Fibroblast of peridontal ligament (primary cell): ENCODE data around the gene SIRPA.
"Not testable (repeated sequence)": the region's sequence is repeated elsewhere in the genome, so short reads cannot be mapped to it uniquely, and the experiment has no call there.

Source experiments
- DNase-seq: peaks from one replicate; pipeline ENCODE4 v3.0.0-alpha.2; 2010; ENCODE audit errors: extremely low read depth

SIRPA gene

DNA sequence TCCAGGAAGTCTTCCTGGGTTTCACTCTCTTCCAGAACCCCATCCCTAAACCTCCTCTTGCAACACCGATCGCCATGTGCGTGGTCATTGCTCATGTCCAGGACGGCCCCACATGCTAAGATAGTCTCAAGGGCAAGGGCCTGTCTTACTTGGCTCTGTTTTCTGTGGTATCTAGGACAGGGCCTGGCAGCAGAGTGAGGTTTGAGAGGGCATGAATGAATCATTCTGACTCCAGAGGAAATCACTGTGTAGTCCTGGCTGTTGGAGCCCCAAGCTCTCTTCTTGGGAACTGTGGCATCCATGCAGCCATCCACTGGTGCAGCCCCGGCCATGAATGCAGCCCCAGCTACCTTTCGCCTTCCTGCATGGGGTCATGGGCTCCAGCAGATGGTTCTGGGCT, 12.4 kb downstream of the SIRPA start:
- peak; percentile 42 for DNase-seq

- no peak for DNase-seq
These were observed 13.0 kb downstream of the SIRPA start for GRCh38 chr20:1908191-1908590.

- no peak for DNase-seq
These were observed 13.9 kb downstream of the SIRPA start for GRCh38 chr20:1909097-1909496.

DNA sequence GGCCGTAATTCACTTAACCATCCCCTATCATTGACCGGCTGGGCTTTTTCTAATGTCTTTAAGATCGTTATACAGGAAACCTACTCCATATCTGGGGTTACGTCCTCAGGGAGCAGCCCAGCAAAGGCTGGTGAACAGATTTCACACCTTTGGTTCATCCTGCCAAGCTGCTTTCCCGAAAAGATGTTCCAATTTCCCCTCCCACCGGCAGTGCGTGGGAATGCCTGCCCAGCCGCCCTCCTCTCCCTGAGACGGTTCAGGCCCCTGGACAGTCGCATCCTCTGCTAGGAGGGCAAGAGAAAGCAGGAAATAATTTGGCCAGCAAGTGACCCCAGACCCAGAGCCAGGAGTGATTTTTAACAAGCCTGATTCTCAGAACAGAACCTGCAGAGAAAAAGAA, 16.3 kb downstream of the SIRPA start:
- no peak for DNase-seq

- DNase-seq = no peak
These were observed 16.8 kb downstream of the SIRPA start for GRCh38 chr20:1912053-1912452.

DNA sequence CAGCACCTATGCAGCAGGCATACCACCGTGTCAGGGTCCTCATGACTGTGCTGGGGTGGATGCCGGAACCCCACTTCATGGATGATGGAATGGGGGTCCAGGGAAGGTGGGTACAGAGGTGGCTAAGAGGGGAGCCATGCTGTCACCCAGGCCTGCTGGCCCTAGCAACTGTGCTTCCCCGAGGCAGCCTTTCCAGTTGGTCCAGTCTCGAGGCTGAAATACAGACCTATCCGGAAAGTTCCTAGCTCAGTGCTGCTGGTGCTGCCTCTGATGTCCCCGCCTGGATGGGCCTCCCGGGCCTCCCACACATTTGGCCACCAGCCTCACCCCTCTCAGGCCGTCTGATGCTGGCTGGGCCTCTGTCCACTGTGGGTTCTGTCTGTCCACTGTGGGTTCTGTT, 17.4 kb downstream of the SIRPA start:
- DNase-seq = no peak

GRCh38 chr20:1915233-1915632, 20.0 kb downstream of the SIRPA start:
- DNase-seq = not testable (repeated sequence)

DNA sequence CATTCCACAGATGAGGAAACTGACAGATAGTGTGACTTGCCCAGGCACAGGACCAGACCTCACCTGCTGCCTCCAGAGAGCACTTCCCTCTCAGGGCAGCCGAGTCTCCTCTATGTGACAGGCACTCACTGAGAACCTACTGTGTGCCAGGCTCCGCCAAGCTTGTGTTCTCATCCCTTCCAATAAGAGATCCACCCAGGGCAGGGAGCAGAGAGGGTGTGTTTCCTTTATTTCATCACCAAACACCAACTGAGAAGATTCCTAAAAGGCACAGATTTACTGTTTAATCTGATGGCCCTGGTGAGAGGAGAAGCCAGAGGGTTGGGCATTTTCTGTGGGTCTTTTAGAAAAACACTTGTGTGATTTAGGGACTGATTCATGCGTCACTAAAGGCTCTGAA, 20.5 kb downstream of the SIRPA start:
- no peak for DNase-seq

- DNase-seq = no peak
These were observed 22.6 kb downstream of the SIRPA start for GRCh38 chr20:1917786-1918185.

- no peak for DNase-seq
These were observed 23.4 kb downstream of the SIRPA start for GRCh38 chr20:1918491-1919165.

DNA sequence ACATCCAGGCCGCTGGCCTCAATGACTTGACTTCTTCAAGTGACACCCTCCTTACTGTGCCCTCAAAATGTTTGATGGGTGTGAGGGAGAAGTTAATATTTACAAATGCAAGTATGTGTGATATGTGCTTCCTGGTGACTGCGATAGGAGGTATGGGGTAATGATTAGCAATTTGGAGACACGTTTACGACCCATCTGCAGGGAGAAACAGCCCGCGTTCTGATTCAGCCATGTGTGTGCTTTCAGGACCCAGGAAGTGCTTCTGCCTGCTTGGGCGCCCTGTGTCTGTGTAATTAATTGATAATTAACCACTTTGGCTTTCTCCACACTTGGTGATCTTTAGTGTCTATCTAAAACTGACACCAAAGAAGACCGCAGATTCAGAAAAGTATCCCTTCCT, 25.0 kb downstream of the SIRPA start:
- no peak for DNase-seq

DNA sequence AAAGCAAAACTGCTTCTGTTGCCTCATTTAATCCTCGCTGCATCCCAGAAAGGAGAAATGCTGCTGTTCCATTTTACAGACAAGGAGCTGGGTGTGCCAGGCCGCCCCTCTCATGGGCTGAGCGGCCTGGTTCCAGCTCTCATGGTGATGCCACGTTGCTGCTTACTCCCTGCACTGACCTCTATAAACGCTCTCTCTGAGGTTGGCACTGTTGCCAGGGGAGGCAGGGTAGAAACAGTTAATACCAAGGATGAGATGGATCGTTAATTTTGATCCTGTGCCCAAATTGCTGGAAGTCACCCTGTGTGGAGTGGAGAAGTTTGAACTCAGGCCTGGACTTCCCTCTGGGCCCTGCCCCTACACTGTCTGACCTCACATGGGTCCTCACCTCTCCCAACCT, 25.6 kb downstream of the SIRPA start:
- no peak for DNase-seq

GRCh38 chr20:1921985-1922384, 26.8 kb downstream of the SIRPA start:
- not testable (repeated sequence) for DNase-seq

DNA sequence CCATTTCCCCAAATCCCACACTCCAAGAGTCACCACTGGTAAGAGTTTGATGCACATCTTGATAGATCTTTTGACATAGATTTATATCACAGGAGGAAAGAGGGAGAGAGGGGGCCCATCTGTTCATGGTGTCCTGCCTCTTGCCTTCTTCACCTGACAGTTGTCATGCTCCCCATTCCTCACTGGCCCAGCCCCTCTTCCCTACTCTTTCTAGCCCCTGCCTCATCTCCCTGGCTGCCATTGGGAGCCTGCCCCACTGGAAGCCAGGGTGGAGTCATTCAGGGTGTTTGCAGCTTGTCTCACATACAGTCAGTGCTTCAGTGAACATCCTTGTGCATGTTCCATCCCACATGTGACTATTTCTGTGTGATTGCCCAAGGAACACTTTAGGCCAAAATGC, 27.6 kb downstream of the SIRPA start:
- no peak for DNase-seq

DNA sequence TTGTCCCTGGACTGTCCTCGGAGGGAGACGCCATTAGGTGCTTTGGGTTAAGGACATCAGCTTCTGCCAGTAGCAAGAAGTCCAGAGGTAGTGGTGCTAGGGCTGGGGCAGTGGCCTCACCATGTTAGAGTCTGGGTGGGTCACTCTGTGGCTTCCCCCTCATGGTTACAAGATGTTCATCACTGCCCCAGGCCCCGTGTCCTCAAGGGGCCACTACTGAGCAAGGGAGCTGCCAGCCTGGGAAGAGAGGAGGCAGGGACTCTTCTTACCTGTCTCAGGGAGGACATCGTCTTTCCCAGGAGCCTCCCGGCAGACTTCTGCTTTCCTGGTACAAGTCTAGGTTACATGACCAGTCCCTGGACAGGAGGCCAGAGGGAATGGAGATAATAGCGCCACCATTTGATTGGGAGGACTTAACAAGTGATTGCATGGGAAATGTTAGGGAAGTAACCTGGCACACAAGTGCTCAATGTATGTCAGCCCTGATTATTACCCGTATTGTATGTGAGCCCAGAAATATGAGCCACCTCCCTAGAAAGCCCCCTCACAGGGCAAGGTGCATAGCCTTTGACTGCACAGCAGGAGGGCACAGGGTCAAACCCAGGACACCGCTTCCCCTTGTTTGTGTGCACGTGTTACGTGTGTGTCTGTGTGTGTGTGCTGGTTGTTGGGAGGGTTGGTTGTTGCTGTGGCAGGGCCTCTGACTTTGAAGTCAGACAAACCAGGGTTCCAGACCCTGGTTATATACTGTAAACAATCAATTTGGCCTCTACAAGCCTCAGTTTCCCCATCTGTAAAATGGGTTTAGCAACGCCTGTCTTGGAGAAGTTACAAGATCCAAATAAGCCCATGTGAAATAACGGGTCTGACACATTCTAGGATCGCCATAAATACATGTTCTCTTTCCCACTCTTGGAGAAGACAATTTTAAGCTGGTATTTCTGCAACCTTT, 30.0 kb downstream of the SIRPA start:
- DNase-seq = no peak

DNA sequence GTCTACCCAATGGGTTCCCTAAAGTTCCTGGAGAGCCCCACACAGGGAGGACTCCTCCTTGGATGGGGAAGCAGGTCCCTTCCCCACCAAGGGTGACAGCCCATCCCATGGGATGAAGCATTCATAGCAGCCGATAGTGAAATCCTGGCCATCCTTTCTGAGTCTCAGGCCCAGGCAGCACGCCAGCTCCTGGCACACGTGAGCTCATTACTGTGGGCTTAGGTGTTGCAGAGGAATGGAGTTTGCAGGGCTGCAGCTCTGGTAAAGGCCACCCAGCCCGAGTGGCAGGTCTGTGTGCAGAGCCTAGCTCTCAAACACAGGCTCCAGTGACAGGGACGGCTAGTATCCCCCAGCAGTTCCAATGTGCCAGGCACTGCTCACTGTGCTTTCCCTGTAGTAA, 31.0 kb downstream of the SIRPA start:
- no peak for DNase-seq

DNA sequence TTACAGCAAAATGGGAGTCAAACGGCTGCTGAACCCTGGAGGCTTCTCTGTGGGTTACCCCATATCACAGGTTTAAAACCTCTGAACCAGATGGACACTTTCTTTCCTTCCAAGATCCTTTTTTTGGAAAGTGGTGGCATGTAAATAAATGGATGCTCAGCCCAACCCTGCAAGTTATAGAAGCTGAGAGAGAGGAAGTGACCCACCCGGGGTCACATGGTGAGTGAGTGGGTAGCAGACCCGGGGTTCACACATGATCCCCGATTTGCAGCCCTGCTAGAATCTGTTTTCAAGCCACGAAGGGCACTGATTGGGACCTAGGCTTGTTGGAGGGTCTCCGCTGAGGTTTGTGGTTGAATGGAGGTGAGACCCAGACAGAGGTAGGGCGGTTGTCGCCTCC, 32.0 kb downstream of the SIRPA start:
- DNase-seq = no peak

GRCh38 chr20:1928154-1928553, 32.9 kb downstream of the SIRPA start:
- DNase-seq = no peak

DNA sequence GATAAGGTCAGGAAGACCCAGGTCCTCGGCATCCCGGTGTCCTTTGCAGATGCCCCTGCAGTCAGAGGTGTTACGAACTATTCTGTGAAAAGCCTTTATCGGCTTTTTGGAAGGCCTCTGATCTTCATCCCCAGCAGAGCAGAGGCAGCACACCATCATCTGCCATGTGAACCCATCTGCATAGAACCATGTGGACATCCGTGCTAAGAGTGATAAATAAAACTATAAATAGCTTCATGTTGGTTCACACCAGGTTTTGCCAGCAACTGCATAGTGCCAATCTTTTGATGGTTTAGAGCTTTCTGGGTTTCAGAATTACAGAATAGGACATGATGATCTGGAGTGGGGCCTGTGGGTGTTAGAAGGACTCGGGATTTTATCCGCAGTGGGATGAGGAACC, 33.6 kb downstream of the SIRPA start:
- no peak for DNase-seq

DNA sequence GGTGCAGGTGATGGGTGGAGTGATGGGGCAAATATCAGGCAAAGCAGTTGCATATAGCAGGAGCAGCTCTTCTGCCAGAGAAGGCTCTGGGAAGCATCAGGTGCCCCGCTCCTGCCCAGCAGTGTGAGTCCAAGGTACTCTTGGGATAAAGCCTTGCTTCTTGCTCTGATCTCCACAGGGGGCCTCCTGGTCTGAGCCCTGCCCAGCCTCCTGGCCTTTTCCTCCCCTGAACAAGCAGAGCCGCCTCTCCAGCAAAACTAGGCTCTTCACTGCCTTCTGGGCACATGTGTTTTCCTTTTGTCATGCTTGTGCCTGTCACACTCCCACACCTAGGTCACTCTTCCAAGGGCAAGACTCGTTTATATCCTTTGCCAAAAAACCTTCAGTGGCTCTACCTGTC, 34.3 kb downstream of the SIRPA start:
- DNase-seq = no peak

DNA sequence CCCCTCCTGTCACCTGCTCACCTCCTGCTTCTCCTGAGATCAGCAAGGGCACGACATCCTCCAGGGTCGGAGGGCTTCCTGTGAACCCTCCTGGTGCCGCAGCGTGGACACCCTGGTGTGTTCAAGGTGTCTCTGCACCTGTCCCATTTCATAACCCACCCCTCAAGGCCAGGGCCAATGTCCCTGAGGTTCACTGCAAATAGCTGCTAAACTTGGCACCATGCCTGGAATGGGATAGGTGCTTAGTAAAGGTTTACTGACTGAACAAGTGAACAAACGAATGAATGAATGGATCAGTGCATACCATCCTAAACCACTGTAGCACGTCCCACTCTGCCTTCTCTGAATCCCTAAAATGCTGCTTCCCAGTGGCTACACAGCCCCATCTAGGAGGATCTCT, 35.0 kb downstream of the SIRPA start:
- DNase-seq = no peak

DNA sequence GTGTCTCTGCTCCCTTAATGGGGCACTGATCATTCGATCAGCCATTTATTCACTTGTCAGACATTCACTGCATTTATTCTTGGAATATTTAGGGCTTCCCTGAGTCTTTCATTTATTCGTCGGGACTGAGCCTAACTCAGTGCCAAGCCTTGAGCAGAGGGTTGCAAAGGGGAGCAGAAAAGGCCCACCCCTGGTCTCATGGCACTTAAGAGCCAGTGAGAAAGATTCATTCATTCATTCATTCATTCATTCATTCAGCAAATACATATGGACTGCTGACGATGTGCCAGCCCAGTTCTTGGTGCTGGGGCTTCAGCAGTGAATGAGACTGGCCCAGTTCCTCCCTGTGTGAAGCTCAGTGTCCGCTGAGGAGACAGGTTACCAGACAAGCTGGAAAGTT, 36.6 kb downstream of the SIRPA start:
- DNase-seq = no peak

DNA sequence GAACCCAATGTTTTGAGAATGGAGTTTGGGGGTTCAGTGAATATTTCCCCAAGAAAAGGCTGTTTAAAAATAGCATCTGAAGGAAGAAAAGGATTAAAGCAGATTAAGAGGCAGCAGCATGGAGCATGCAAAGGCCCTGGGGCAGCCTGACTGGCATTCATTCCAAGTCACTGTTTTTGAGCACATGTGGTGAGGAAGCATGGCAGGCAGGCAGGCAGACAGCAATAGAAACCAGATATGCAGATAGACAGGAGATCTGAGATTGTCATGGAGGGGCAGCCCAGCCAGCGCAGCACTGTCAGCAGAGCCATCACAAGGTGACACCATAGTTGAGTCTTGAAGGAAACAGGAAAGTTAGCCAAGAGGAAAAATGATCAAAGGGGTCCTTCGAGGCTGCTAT, 37.8 kb downstream of the SIRPA start:
- DNase-seq = no peak
